Cardiac fibroblast (primary cell): ENCODE data around the gene SRXN1.

Experiments
- DNase-seq, 2 donors: peaks; one replicate each; pipeline versions ENCODE4 v3.0.0 to v3.0.0-alpha.2; 2010; ENCODE audit warnings: low read depth in 2 of 2
- H3K4me3 ChIP-seq, 2 donors: replicated peaks in 1 of 2; 1 replicate in 1 of 2; 2 replicates in 1 of 2; pipeline ENCODE4 v1.5.1; 2011; ENCODE audit warnings: low read depth in 2 of 2, low read length in 2 of 2, mild to moderate bottlenecking in 2 of 2, moderate library complexity in 1 of 2
- TF ChIP-seq, protein P1 (sequence below): IDR thresholded peaks from one replicate; pipeline ENCODE4 v1.5.1; 2011; ENCODE audit warnings: low read depth, mild to moderate bottlenecking, low read length, inconsistent platforms

The SRXN1 gene

DNA sequence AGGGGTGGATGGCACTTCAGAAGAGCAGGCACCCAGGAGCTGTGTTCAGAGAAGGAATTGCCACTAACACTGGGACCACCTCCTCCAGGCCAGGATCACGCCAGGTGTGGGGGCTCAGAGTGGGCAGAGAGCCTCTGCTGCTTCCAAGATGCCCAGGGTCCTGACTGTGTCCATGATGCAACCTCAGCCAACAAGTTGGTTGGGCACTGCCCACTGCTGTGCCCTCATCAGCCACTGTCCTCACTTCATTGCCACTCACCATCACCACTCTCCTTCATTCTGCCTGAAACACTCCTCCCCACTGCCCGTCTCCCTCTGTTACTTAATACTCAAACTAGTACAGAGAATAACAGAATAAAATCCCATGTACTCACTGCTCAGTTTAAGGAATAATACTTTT lies 26.4 kb downstream of the SRXN1 start:
- H3K4me3 ChIP-seq, result no peak overlapping the region
- no peak for DNase-seq
- TF ChIP-seq, protein P1, sequence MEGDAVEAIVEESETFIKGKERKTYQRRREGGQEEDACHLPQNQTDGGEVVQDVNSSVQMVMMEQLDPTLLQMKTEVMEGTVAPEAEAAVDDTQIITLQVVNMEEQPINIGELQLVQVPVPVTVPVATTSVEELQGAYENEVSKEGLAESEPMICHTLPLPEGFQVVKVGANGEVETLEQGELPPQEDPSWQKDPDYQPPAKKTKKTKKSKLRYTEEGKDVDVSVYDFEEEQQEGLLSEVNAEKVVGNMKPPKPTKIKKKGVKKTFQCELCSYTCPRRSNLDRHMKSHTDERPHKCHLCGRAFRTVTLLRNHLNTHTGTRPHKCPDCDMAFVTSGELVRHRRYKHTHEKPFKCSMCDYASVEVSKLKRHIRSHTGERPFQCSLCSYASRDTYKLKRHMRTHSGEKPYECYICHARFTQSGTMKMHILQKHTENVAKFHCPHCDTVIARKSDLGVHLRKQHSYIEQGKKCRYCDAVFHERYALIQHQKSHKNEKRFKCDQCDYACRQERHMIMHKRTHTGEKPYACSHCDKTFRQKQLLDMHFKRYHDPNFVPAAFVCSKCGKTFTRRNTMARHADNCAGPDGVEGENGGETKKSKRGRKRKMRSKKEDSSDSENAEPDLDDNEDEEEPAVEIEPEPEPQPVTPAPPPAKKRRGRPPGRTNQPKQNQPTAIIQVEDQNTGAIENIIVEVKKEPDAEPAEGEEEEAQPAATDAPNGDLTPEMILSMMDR, result no peak

DNA sequence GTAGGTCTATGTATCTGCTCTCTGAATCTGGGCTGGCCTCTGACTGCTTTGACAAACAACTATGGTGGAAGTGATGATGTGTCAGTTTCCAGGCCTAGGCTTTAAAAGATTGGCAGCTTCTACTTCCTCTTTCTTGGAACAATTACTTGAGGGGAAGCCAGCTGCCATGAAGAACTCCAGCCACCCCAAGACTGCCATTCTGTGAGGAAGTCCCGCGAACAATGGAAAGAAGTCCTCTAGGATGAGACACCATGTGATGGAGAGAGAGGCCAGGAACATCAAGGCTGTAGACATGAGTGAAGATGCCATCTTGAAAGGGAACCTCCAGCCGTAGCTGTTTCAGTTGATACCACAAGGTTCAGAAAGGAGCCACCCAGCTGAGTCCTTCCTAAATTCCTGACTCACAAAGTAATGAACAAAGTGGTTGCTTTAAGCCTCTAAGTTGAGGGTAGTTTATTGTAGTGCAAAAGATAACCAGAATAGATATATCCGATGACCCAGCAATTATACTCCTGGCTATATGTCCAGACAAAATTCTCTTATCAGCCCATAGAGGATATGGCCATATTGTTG lies 27.6 kb downstream of the SRXN1 start:
- DNase-seq, result no peak
- TF ChIP-seq, protein P1, result no peak
- no peak overlapping the region for H3K4me3 ChIP-seq

DNA sequence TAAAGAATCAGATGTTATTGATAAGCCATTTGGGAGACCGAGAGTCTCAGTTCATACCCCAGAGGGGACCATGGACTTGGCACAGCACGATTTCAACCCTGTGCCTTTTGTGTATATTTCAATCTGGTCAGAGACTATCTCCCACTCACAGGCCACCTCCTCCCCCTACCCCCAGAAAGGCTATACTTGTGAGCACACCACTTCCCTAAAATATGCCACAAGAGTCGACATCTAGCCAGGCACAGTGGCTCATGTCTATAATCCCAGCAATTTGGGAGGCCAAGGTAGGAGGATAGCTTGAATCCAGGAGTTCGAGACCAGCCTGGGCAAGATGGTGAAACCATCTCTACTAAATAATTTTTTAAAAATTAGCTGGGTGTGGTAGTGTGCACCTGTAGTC lies 29.3 kb downstream of the SRXN1 start:
- DNase-seq, result no peak
- H3K4me3 ChIP-seq, result no peak overlapping the region
- TF ChIP-seq, protein P1, result no peak

DNA sequence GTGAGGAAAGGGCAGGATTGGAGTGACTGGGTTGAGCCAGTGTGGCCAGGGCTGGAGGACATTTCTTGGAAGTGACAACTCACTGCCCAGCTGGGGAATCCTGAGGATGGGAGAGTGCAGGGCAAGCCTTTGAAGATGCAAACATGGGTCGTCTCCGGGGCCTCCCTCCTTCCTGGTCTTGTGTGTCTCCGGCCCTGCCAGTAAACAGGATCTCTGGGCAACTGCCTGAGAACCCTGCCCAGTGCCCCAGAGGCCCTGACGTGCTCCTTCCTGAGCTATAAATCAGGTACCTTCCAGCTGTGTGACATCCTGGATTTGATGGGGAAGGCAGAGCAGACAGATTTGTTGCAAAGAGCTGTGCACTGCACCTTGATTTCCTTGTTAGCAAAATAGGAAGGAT lies 30.0 kb downstream of the SRXN1 start:
- no peak overlapping the region for H3K4me3 ChIP-seq
- TF ChIP-seq, protein P1, result no peak
- no peak for DNase-seq

DNA sequence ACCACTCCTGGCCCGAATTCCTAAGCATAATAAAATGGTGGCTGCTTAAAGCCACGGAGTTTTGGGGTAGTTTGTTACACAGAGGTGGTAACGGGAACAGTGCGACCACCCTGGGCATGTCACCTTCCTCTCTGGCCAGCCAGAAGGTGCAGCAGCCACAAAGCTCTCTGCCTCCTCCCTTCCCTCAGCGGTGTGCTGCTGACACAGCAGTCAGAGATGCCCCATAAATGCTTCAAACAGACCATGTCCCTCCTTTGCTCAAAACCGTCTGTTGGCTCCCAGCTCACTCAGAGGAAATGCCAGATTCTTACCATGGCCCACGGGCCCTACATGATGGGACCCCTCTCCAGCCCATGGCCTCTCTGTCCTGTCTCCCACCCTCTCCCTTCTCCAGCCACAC lies 30.8 kb downstream of the SRXN1 start:
- no peak for DNase-seq
- no peak overlapping the region for H3K4me3 ChIP-seq
- TF ChIP-seq, protein P1, result no peak

DNA sequence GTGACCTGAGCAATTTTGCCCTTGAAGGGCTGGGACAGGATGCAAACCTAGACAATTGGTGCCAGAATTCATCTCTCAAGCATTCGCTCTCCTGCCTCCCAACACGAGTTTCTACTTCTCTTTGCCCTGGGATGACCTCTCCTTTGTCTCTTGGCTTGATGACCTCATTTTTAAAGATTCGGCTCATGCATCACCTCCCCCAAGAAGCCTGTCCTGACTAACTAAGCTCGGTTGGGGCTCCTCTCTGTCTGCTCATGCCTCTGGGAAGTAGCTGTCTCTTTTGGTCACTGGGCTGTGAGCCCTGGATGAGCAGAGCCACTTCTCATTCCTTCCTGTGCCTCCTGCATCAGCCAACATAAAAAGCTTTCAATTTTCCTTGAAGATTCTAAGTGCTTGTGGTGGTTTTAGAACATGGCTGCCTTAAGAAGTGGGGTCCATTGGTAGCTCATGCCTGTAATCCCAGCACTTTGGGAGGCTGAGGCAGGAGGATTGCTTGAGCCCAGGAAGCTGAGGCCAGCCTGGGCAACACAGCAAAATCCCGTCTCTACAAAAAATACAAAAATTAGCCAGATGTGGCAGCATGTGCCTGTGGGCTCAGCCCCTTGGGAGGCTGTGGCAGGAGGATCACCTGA lies 31.8 kb downstream of the SRXN1 start:
- H3K4me3 ChIP-seq, result no peak overlapping the region
- TF ChIP-seq, protein P1, result no peak
- DNase-seq, result peak in 1 of 2 donors; percentile 54

DNA sequence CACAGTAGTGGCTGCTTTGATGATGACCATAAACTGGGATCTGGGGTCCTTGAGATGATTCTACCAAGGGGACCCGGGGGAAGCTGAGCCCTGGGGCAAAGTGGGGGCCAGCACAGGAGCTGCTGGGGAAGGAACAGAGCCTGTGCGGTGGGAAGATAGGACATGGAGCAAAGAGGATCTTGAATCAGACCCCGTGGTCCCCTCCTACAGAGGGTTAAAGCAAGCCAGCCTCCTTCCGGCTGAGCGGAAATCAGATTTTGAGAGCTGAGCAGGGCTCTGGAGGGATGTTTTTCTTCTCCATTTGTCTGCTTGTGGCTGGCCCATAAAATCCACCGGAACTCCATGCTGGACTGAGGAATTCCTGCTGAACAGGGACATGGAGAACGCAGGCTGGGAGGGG lies 32.8 kb downstream of the SRXN1 start:
- no peak for DNase-seq
- TF ChIP-seq, protein P1, result no peak

More for the DNA sequence above, 32.8 kb downstream of the SRXN1 start:
- H3K4me3 ChIP-seq, result no peak overlapping the region
